Measurements from ENCODE around the gene IFNGR2. TPM values are rescaled to one million over a fixed set of nuclear protein-coding genes. Genes with fewer than 3 reads are reported as not detected.

Gene IFNGR2
- total and polyA plus RNA-seq, 2 of the 13 experiments (the other 11 are each of a cell fraction or from before 2014, with no cell fraction given) = 61.3 to 117 TPM

- TF ChIP-seq, protein P1, sequence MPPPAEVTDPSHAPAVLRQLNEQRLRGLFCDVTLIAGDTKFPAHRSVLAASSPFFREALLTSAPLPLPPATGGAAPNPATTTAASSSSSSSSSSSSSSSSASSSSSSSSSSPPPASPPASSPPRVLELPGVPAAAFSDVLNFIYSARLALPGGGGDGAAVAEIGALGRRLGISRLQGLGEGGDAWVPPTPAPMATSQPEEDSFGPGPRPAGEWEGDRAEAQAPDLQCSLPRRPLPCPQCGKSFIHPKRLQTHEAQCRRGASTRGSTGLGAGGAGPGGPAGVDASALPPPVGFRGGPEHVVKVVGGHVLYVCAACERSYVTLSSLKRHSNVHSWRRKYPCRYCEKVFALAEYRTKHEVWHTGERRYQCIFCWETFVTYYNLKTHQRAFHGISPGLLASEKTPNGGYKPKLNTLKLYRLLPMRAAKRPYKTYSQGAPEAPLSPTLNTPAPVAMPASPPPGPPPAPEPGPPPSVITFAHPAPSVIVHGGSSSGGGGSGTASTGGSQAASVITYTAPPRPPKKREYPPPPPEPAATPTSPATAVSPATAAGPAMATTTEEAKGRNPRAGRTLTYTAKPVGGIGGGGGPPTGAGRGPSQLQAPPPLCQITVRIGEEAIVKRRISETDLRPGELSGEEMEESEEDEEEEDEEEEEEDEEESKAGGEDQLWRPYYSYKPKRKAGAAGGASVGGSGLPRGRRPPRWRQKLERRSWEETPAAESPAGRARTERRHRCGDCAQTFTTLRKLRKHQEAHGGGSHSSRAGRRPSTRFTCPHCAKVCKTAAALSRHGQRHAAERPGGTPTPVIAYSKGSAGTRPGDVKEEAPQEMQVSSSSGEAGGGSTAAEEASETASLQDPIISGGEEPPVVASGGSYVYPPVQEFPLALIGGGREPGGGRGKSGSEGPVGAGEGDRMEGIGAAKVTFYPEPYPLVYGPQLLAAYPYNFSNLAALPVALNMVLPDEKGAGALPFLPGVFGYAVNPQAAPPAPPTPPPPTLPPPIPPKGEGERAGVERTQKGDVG (CRISPR knock-in tag; IDR thresholded peaks at IDR 0.05; ENCODE audit: borderline replicate concordance) = no peak
- TF ChIP-seq, protein P2, sequence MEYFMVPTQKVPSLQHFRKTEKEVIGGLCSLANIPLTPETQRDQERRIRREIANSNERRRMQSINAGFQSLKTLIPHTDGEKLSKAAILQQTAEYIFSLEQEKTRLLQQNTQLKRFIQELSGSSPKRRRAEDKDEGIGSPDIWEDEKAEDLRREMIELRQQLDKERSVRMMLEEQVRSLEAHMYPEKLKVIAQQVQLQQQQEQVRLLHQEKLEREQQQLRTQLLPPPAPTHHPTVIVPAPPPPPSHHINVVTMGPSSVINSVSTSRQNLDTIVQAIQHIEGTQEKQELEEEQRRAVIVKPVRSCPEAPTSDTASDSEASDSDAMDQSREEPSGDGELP (IDR thresholded peaks at IDR 0.05; ENCODE audit: borderline replicate concordance, low read depth) = no peak
- no peak for TF ChIP-seq CREM (IDR thresholded peaks at IDR 0.05)
- TF ChIP-seq CREM (CRISPR knock-in tag; IDR thresholded peaks at IDR 0.05) = no peak
- TF ChIP-seq, protein P3, sequence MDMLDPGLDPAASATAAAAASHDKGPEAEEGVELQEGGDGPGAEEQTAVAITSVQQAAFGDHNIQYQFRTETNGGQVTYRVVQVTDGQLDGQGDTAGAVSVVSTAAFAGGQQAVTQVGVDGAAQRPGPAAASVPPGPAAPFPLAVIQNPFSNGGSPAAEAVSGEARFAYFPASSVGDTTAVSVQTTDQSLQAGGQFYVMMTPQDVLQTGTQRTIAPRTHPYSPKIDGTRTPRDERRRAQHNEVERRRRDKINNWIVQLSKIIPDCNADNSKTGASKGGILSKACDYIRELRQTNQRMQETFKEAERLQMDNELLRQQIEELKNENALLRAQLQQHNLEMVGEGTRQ (IDR thresholded peaks at IDR 0.05; ENCODE audit: low read depth, low read length) = no peak
- TF ChIP-seq, protein P3 (CRISPR knock-in tag; IDR thresholded peaks at IDR 0.05; ENCODE audit: borderline replicate concordance) = no peak
- TF ChIP-seq TOE1 (CRISPR knock-in tag; IDR thresholded peaks at IDR 0.05) = no peak
- TF ChIP-seq, protein P4, sequence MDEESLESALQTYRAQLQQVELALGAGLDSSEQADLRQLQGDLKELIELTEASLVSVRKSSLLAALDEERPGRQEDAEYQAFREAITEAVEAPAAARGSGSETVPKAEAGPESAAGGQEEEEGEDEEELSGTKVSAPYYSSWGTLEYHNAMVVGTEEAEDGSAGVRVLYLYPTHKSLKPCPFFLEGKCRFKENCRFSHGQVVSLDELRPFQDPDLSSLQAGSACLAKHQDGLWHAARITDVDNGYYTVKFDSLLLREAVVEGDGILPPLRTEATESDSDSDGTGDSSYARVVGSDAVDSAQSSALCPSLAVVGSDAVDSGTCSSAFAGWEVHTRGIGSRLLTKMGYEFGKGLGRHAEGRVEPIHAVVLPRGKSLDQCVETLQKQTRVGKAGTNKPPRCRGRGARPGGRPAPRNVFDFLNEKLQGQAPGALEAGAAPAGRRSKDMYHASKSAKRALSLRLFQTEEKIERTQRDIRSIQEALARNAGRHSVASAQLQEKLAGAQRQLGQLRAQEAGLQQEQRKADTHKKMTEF (CRISPR knock-in tag; IDR thresholded peaks at IDR 0.05) = peak; percentile 43; the same call in 1 of the 2 replicates
- TF ChIP-seq CAMTA2 (CRISPR knock-in tag; IDR thresholded peaks at IDR 0.05; ENCODE audit: borderline replicate concordance) = no peak
- TF ChIP-seq ATF2 (CRISPR knock-in tag; IDR thresholded peaks at IDR 0.05) = no peak
- TF ChIP-seq ZNF354B (CRISPR knock-in tag; IDR thresholded peaks at IDR 0.05) = no peak
- TF ChIP-seq ZNF7 (CRISPR knock-in tag; IDR thresholded peaks at IDR 0.05) = no peak
- no peak for TF ChIP-seq ZBTB8A (CRISPR knock-in tag; IDR thresholded peaks at IDR 0.05; ENCODE audit: borderline replicate concordance, low read depth)
- no peak for TF ChIP-seq AFF4 (CRISPR knock-in tag; IDR thresholded peaks at IDR 0.05)
Measured at GRCh38 chr21:33403786-33404585, 773 bp downstream of the IFNGR2 start (continued).

Data from HepG2 (cell line).